HG02610 (cell line): ENCODE results near the gene HSD17B3.
"Not testable (repeated sequence)": the region's sequence is repeated elsewhere in the genome, so short reads cannot be mapped to it uniquely, and the experiment has no call there.

Experiments
- ATAC-seq: cut with Tn5 transposase; IDR thresholded peaks from one replicate; pipeline ENCODE4 v1.9.1; 2021; ENCODE audit warnings: mild to moderate bottlenecking, moderate library complexity; ENCODE audit not compliant: unreplicated experiment

HSD17B3 gene

DNA sequence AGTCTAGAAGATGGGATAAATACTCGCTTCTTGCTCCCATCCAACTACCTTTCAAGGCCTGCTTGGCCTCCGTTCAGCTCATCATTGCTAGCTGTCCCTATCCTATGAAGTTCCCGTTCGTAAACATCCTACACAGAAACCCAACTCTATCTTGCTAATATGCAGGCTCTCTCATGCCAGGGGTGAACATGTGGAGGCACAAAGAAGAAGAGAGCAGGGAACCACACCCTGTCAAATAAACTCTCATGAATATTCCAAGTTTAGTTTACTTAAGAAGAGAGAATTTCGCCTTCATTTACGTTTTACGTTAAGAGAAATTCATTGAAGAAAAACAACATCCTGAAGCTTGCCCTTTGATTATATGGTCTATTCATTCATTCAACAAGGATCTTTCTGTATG, 7.9 kb upstream of the HSD17B3 start:
- ATAC-seq: no peak

DNA sequence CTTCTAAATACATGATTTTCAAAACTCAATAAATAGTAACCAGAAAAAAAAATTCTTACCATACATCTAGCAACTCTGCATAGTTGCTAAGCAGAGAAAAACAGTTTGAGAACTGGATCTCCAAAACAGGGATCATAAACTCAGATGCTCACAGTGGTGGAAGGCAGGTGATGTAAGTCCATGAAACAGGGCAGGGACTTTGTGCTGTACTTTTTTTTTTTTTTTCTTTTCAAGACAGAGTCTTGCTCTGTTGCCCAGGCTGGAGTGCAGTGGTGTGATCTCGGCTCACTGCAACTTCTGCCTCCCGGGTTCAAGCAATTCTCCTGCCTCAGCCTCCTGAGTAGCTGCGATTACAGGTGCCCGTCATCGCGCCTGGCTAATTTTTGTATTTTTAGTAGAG, 5.0 kb upstream of the HSD17B3 start:
- not testable (repeated sequence) for ATAC-seq

DNA sequence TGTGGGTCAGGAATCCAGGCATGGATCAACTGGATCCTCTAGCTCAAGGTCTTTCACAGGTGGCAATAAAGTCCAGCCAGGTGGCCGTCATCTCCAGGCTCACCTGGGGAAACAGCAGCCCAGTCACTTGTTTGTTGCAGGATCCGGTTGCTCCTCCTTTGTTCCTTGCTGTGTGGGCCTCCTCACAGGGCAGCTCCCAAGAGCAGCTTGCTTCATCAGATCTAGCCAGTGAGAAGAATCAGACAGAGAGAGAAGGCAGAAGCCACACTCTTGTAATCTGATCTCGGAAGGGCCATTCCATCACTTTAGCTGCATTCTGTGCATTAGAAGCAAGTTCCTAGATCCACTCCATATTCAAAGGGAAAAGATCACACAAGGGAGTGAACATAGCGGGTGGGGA, 3.2 kb upstream of the HSD17B3 start:
- ATAC-seq: no peak

DNA sequence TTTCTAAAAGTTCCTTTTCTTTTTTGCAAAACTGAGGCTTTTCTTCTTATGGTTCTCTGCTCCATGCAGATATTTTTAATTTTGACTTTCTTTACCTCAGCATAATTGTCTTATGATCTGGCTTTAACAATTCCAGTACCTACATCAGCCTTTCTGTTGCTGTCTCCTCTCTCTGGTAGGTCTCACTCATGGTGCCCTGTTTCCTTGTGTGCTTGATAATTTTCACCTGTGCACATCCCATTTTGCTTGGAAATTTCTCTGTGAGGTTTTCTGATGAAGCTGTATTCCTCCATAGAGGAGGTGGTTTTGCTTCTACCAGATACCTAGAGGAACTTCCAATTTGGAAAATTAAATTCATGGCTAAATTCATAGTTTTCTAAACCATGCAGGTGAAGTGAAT, 2.3 kb upstream of the HSD17B3 start:
- ATAC-seq: no peak

DNA sequence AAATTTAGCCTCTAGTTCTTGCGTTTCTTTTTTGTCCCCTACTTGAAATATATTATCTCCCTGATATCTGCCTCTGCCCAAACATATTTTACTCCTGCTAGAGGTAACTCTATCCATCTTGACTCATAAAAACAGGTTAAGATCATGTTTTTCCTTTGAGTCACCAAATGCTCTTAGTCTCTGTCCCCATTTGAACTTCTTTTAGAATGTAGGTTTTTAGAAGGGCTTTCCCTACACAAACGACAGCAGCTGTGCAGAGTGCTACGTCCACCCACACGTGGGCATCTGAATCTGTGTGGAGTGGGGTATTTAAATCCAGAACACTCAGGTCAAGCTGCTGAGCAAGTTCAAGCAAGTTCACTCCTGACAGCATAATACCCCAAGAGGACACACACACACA, 2.2 kb downstream of the HSD17B3 start:
- ATAC-seq: no peak

DNA sequence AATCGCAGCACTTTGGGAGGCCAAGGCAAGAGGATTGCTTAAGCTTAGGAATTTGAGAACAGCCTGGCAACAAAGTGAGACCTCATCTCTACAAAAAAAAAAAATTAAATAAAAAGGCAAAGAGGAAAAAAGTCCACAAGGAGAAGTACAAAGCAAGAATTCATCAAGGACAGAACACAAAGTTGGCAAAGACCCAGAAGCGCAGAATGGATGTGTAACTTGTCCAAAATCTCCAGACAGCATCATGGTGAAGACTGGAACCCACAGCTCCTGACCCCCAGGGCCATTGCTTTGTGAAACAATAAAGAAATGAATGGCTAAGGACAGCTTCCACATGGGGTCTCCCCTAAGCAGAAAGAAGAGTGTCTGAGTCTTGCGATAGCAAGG, 7.8 kb downstream of the HSD17B3 start:
- ATAC-seq: no peak

DNA sequence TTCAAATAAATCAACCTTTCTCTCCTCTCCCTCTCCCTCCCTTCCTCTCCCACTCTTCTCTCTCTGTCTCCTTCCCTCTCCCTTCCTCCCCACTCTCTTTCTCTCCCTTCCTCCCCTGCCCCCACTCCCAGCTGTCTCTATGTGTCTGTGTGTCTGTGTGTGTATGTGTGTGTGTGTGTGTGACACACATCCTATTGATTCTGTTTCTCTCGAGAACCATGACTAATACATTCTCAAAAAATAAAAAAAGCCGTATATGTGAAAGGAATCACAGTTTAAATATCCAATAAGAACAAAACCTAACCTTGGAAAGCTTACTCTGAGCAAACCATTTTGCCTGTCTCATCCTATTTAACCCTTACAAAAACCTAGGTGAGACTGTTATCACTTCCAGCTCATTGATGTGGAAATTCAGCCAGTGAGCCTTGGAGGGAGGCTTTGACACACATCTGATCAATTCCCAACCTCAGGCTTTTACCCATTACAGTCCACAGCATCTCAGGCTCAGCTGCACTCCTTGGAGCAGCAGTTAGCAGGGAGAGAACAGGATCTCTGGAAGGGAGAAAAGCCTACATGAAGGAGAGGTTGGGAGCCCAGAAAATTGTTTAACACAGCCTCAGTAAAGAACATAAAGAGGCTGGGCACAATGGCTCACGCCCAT, 8.3 kb downstream of the HSD17B3 start:
- no peak for ATAC-seq

DNA sequence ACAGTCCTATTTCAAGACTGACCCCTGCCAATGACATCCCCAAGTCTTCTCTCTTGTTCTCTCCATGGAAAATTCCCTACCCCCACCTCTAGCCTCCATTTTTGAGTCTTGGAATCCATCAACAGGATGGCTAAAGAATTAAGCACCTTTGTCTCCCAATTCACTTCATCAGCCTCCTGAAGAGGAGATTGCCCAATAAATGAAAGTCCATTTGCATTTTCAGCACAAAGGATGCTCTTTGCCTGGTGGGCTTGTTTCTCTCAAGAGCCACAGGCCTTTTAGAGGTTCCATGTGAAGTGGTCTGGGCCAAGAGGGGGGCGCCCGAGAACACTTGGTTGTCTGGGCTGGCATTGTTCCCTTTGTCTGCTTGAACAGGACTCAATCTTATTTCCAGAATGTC, 12.6 kb downstream of the HSD17B3 start:
- no peak for ATAC-seq

DNA sequence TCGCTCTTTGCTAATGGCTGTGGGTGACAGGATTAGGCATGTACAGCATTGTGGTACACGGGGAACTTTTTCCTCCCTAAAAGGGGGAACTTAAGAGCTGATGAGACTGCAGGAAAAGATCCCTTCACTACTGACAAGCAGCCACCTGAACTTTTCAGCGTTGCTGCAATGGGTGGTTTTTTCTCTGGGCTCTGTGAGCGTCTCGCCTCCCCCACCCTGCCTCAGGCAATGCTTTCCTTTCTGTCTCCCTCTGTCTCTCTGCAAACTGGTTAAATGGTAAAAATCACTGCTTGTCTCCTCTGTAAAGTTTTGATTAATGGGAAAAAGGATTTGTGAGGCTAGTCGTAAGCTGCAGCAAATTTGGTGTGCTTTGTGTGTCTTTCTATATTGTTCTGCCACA, 20.3 kb downstream of the HSD17B3 start:
- ATAC-seq: no peak

DNA sequence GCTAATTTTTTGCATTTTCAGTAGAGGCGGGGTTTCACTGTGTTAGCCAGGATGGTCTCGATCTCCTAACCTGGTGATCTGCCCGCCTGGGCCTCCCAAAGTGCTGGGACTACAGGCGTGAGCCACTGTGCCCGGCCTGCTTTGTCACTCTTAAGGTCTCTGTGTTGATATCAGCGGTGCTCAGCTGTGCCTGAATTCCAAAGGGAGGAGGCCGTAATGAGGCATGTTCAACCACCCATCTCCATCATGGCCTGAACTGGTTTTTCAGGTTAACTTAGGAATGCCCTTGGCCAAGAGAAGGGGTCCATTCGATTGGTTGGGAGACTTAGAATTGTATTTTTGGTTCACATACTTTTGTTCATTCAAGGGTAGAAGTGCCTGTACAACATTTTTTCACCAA, 22.0 kb downstream of the HSD17B3 start:
- no peak for ATAC-seq

DNA sequence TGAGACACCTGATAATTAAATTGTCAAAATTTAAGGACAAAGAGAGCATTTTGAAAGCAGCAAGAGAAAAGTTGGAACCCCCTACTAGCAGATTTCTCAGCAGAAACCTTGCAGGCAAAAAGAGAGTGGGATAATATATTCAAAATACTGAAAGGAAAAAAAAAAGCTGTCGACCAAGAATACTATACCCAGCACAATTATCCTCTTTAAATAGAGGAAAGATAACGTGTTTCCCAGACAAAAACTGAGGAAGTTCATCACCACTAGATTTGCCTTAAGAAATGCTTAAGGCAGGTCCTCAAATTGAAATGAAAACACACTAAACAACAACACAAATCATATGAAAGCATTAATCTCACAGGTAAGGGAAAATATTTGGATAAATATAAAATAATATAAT, 27.0 kb downstream of the HSD17B3 start:
- no peak for ATAC-seq

DNA sequence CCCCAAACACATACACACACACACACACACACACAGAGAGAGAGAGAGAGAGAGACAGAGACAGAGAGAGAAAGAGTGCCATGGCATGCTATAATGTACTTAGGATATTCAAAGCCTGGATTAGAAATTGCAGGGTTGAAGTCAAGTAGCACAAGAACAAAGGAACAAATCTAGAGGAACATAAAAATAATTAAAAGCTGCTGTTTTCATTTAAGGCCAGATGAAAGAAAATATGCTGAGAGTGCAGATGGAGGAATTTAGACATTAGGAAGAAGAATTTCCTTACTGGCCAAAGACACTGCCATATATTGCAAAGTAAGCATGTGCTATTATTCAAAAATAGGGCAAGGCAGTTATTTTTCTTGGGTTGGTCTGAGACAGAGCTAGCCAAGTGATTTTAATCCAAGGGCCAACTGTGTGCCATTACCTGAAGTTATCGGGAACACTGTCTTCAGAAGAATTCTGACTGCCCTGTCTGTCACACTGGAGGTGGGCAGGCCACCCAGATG, 31.7 kb downstream of the HSD17B3 start:
- ATAC-seq: no peak

DNA sequence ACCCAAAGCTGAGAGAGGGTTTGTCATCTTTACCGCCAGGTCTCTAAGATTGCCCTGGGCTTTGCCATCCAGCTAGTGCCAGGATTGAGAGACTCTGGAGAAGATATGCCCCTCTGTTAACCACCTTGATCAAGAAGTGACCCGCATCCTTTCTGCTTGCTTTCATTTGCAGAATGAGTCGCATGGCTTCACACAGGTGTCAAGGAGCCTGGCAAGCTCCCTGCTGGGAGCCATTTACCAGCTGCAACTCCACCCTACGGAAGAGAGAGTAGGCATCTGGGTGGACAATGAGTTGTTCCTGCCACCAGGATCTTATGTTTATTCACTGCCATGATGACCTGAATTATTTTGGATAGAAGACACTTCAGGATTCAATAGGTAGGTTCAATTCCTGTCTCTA, 43.0 kb downstream of the HSD17B3 start:
- ATAC-seq: no peak

DNA sequence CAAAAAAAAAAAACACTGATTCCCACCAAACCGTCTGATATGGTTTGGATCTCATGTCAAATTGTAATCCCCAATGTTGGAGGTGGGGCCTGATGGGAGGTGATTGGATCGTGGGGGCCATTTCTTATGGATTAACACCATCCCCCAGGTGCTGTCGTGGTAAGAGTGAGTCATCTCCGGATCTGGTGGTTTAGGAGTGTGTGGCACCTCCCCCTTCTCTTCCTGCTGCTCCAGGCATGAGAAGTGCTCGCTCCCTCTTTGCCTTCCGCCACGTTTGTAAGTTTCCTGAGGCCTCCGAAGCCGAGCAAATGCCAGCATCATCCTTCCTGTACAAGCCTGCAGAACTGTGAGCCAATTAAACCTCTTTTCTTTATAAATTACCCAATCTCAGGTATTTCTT, 45.2 kb downstream of the HSD17B3 start:
- no peak for ATAC-seq

DNA sequence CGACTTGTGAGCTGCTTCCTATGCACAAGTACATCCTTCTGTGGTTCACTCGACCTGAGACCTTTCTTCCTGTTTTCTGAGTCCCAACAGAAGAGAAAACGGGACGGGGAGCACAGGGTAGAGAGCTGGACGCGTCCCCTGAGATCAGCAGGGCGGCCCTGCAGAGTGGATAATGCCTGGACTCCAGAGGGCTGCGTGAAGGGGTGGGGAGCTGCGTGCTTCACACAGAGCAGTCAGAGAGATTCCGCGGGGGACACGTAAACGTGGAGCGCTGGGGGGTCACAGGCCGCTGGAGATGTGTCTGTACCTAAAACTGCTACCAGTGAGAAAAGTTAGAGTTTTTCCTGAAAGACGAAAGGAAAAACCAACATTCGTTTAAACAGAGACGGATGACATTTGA, 46.3 kb downstream of the HSD17B3 start:
- ATAC-seq: no peak

DNA sequence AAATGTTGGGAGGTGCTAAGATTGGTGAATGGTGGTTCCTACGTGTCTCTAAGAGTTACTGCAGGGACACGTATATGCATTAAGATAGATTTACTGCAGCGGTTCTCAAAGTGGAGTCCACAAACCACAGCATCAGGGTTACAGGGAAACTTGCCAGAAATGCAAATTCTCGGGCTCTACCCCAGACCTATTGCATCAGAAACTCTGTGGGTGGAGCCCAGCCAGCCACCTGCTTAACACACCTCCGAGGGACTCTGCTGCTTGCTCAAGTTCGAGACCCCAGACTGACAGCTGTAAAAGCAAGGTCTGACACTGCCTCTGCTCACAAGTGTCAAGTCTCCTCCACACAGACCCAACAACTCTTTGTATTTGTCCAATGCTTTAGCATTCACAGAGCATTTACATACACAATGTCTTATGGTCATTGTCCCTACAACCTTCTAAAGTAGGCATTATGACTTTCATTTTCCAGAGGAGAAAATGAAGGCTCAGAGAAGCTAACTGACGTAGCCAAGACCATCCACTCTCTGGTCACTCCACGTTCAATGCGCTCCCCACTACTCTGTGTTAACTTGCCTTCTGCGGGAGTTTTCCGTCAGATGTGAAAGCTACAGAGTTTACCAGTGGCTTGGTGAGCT, 48.8 kb downstream of the HSD17B3 start:
- ATAC-seq: no peak

DNA sequence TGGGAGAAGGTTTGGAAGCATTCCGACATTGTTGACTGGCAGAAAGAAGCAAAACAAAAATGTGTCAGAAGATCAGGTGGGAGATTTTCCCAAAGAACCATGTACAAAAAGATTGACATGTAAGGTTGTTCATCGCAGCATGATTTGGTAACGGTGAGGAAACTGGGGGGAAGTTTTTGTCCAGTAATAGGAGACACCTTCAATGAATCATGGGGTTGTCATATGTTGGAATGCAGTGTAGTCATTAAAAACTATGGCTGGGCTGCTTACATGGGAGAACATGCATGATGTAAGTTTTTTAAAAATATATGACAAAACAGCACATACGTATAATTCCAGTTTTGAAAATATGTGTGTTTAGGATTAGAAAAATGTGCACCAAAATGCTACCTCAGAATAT, 50.5 kb downstream of the HSD17B3 start:
- ATAC-seq: no peak

DNA sequence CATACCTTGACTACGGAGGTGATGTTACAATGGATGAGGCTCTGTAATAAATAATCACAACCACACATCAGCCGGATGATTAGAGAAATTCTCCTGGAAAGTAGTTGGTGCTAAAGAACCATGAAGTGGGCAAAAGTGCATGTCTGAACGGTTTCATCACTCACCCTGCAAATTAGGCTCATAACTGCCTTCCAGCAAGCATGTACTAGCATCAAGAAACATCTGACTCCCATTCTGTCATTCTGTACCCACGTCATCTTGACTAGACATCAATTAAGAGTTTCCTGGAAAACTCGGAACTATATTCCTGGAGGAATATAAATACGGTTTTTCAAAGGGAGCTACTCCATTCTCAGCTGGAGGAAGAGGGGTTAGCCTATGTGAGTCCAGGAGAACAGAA, 52.2 kb downstream of the HSD17B3 start:
- ATAC-seq: no peak

DNA sequence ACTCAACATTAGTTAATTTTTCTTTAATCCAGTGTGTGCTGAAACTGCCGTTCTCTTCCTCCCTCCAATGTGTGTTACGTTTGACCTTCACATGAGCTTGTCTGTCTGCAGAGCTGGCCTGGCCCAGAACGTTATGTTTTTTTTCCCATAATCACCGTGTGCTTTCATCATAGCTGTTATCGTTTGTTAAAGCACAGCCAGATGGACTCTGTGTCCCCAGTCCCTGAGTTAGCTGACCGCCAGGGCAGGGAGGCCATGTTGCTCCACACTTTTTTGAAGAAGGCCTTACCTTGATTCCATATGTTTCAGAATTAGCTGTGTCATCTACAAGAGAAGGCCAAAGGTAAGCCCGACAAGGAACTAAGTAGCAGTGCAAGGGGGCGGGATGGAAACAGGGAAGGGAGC, 55.7 kb downstream of the HSD17B3 start:
- no peak for ATAC-seq

DNA sequence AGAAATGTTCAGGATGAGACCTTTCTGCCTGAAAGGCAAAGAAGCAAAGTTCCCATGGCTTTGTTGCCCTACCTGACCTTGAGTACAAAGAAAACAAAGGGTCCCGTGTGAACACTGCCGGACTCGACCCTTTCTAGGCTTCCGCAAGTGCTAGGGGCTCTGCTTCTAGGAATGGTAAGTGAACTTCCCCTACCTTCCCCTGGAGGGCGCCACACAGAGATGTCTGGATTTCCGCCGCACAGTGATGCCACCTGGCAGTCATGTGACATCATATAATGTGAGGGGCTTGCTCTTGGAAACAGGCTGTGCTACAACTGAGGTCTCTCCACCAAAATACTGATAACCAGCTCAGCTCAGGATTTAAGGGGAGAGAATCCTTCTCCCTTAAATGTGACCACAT, 56.6 kb downstream of the HSD17B3 start:
- ATAC-seq: no peak

DNA sequence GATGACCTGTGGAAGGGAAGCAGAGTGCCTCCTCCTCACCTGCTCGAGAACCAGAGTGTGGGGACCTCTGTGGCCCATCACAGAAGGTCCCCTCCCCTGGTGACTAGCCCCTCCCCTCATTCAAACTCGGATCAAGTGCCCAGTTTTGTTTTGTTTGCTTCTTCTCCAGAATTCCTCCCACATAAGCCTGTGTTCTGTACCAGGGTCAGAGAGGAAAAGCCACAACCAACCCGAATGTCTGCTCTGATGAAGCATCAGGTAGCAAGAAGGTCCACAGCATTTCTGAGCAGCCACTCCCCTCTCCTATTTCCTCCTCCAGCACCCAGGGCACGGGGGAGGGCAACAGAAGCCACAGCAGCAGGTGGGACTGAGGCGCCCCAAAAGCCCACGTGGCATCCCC, 58.2 kb downstream of the HSD17B3 start:
- no peak for ATAC-seq

DNA sequence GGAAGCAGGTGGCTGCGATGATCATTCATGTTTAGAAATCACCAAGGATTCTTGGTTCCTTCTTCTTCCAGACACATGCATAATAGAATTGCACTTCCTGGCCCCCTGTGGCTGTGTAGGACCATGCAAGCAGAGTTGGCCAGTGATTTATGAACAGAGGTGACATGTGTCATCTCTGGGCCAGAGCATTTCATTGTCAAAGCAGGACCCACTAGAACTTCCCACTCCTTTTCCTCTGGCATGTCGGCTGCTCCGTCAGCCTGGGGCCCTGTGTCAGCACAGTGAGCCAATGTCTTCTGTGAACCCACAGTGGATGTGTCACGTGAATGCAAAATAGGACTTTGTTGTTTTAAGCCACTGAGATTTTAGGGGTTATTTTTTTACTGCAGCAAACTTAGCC, 59.2 kb downstream of the HSD17B3 start:
- ATAC-seq: no peak

DNA sequence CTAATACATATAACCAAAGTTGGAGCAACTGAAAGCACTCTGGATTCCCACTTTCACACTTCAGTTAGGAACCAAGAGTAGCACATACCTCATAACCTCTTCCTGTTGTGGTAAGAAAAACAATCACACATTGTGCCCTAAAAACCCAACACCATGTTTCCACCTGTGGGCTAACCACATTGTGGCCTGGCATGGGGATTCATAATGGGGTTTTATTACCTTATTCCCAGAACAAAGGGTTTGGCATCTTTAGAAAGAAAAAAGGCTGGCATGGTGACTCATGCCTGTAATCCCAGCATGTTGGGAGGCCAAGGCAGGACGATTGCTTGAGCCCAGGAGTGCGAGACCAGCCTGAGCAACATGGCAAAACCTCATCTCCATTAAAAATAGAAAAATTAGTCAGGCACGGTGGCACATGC, 60.6 kb downstream of the HSD17B3 start:
- no peak for ATAC-seq
